Stimulated activated CD4-positive, alpha-beta T cell treated with anti-CD3 and anti-CD28 coated beads, Interleukin-1b, Interleukin-23, amount 100 ng/mL, for 24 hours (primary cell): ENCODE results near the gene GTF2H3.

Source experiments
- DNase-seq, 4 experiments: peaks; one replicate each; pipeline ENCODE4 v3.0.0-alpha.2; 2020; ENCODE audit warnings: low read depth in 4 of 4, low spot score in 1 of 4

GTF2H3 gene

DNA sequence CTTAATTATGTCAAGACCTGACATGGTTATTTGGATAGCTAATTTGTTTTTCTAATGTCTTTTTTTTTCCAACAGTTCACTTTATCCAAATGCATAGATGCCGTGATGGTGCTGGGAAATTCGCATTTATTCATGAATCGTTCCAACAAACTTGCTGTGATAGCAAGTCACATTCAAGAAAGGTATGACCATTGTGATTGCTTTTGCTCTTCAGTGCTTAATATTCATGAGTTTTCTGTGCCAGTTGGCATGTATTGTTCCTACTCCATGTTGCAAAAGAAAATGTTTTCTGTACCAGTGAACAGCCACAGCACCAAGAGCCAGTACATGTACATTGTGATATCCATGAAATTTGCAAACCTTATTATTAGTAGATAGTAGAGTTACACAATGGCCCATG, 11.8 kb downstream of the GTF2H3 start:
- no peak for DNase-seq

DNA sequence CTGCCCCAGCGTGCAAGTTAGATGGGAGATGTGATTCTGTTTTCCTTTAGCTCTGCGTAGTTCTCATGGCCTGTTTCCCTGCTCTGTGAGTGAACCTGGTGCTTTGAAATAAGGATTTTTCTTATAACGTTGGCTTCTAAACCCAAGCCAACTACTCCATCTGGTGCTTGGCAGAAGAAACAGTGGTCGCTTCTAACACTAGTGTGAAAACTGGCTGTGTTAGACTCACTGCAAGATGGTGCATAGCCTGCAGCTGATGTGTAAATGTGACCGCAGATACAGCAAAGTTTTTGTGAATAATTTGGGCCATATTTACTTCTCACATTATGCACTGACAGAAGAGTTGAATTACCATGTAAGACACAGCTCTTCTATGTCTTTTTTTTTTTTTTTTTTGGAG, 12.2 kb downstream of the GTF2H3 start:
- no peak for DNase-seq

DNA sequence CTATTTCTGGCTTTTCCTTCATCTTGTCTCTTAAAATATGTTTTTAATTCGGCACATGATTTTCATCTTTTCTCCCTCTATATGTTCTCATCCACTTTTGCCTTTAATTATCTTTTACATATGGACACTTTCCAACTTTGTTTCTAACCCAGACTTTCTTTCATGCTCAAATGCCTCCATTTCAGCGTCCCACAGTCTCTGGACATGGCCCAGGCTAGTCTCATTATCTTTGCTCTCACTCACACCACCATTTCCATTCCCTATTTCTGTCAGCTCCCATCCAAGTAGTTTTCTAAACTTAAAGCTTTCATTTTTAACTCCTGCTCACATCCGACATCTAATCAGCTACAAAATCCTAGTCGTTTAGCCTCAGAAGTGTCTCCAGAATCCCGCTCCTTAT, 14.8 kb downstream of the GTF2H3 start:
- no peak for DNase-seq

DNA sequence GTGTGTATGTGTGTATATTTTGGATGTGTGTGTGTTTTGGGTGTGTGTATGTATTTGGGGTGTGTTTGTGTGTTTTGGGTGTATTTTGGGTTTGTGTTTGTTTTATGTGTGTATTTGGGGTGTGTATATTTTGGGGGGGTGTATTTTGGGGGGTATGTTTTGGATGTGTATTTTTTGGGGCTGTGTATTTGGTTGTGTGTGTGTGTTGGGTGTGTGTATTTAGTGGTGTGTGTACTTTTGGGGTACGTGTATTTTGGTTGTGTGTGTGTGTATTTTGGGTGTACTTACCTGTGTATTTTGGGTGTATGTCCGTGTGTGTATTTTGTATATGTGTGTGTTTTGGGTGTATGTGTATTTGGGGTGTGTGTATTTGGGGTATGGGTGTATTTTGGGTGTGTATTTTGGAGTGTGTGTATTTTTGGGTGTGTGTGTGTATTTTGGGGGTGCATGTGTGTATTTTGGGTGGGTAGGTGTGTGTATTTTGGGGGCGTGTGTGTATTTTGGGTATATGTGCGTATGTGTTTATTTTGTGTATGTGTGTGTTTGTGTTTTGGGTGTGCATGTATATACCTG, 20.6 kb downstream of the GTF2H3 start:
- no peak for DNase-seq

DNA sequence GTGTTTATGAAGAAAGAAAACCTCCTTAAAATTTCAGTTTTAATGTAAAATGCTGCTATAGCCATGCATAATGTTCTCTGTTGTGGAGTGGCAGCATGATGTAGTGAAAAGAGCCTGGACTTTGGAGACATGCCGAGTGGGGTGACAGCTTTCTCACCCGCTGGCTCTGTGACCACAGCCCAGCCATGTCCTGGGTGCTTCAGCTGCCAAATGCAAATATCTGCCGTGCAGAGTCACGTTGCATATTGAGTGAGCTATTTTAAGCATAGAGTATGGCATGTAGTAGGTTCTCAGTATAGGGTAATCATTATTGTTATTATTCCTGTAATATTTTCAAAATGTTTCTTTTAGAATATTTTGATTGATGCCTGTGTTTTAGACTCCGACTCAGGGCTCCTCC, 21.8 kb downstream of the GTF2H3 start:
- no peak for DNase-seq

DNA sequence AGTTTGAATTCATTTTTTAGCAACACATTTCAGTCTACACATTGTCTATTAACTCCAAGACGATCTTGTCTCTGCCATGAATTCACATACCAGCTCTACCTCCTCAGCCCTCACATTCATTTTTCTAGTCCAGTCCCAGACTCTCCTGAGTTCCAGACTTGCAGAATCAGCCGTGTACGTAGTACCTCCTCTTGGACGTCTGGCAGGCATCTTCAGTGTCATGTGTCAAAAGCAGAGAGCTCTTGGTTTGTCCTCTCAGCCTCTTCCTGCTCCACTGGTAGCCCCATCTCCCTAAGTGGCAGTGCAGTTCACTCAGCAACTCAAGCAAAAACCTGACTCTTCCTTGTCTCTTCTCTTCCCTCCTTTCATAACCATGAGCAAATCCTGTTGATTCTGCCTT, 22.8 kb downstream of the GTF2H3 start:
- no peak for DNase-seq

DNA sequence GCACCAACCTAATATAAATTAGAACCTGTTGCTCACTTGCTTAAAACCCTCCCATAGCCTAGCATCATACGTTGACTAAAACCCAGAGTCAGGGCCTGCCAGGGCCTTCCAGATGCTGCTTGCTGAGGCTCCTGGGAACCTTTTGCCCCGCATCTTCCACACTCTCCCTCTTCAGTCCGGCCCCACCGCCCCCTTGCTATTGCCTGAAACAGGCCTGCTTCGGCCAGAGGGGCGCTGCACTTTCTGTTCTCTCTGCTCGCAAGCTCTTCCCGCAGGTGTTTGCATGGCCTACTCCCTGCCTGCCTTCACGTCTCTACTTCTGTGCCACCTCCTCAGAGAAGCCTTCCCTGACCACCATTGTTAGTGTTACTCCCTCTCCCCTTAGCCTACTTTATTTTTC, 23.6 kb downstream of the GTF2H3 start:
- DNase-seq: no peak

DNA sequence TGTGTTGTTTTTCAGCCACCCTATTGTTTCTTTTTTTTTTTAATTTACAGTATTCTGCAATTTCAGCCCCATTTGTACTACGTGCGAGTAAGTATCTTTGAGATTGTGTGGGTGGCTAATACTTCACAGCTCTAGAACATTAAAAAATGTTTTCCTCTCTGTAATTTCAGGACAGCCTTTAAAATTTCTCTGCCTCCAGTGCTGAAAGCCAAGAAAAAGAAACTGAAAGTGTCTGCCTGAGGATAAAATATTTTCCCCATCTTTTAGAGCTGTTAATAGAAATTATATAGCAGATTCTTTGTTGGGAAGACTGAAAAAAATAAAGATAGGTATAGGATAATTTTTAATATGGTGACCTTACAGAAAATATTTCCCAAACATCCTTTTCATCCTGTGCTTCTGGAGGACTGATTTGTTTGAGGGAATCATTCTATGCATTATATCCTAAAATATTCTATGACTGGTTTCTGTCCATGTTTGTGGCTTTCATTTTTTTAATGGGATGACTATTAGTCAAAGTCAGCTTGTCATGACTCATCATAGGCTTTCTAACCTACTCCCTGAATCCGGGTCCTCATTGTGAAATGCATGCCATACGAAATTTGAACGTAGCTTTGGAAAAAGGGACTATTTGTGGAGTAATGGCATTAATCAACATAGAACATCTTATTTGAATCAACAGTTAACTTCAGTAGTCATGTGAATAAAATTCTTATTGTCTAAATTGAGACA, 26.5 kb downstream of the GTF2H3 start:
- no peak for DNase-seq

DNA sequence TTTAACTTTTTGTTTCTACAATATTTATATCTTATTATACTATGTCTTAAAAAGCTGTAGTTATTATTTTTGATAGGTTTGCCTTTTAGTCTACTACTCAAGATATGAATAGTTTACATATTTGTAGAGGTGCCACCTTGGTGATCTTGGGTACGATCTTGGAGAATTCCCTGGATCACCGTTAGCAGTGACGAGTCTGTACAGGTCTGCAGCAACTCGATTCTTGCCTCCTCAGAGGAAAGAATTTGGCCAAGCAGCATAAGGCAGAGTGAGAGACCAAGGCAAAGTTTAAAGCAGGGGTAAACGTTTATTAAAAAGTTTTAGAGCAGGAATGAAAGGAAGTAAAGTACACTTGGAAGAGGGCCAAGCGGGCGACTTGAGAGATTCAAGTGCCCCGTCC, 34.1 kb downstream of the GTF2H3 start:
- DNase-seq: no peak

DNA sequence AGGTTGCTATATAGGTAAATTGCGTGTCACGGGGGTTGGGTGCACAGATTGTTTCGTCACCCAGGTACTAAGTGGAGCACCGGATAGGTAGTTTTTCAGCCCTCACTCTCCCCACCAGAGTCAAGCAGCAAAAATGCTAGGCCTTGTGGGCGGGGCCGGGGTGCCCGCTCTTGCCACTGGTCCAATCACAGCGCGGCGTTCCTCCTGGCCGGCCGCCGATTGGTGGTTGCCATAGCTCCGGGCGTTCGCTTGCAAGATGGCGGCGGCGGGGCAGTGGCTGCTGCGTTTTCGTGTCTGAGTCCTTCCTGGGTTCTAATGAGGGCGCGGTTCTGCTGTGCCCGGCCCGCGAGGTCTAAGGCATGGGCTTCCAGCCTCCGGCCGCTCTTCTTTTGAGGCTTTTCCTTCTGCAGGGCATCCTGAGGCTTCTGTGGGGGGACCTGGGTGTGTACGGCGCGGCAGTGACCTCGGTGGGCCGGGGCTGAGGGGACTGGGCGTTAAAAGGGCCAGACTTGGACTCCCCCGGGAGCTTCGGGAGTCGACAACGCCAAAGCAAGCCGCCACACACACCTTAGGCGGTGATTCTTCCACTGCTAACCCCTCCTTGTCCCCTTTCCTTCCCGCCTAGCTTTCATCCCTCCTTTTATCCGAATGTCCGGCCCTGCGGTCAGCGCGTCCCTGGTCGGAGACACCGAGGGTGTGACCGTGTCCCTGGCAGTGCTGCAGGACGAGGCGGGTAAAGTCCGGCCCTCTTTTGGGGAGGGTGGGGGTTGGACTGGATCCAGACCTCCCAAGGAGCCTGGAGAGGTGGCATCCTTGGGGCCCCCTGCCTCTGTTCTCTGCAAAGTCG, 37.5 kb downstream of the GTF2H3 start, which contains the start of gene TCTN2:
Gene TCTN2 (plus strand): TSS at position 232 of the 847 bp plus-strand sequence. CDS start 128 bp downstream, at position 360.
- DNase-seq: peak; percentile 88 to 95 (median 90)

DNA sequence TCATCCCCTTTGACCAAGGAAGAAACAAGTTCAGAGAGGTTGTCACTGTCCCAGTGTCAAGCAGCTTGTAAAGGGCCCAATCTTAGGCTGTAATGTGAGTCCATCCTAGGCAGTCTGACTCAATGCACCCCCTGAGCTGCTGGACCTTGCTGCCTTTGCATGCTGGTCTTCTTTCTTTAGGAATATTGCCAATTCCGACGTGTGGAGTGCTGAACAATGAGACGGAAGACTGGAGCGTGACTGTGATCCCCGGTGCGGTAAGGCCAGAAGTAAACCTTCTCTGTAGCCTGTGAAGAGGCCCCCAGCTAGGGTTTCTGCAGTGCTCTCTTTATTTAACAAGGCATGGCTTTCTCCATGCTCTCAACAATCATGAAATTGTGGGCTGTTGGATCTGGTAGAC, 38.2 kb downstream of the GTF2H3 start:
- DNase-seq: no peak

DNA sequence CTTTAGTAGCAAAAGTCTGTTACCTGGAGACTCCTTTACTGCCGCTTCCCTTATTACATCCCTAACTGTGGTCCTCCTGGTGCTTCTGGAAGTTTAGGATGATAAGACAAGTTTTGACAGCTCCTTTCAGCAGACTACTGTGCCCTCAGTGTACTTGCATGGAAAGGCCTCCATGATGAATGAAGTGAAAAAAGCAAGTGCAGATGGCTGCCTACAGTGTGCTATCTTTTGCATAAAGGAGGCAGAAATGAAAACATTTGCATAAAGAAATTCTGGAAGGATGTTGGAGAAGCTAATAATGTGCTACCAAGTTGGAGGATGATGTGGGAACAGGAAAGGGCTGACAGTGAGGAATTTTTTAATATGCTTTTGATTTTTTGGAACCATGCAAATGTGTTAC, 41.8 kb downstream of the GTF2H3 start:
- DNase-seq: no peak

DNA sequence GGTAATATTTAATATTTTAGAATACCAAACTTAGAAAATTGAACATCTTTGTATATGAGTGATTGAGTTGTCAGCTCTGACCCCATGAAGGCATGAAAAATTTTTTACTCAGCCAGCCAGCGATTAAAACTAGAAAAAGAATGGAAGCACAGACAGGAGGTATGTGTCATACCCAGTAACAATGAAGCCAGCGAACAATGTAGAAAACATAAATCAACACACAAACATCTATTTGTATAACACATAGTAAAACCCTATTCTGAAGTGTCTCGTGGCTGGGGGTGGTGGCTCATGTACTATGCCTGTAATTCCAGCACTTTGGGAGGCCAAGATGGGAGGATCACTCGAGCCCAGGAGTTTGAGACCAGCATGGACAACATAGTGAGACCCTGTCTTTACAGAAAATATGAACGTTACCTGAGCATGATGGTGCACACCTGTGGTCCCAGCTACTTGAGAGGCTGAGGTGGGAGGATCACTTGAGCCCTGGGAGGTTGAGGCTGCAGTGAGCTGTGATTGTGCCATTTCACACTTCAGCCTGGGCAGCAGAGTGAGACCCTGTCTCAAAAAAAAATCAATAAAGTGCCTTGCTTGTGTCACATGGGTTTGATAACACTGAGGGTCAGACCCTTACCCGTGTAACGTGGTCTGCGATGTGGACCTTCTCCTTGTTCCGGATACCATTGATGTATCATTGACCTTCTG, 43.1 kb downstream of the GTF2H3 start:
- DNase-seq: no peak

DNA sequence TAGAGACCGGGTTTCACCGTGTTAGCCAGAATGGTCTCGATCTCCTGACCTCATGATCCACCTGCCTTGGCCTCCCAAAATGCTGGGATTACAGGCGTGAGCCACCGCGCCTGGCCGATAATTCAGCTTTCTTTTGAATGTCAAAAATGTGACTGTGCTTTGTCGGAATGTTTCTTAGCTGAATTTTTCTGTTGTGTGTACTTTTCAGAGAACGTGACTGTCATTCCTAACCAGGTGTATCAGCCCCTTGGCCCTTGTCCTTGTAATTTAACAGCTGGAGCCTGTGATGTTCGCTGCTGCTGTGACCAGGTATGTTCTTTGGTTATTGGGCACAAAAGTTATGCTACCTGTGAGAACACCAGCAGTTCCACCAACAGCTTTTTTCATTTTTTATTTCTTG, 45.4 kb downstream of the GTF2H3 start:
- DNase-seq: no peak

DNA sequence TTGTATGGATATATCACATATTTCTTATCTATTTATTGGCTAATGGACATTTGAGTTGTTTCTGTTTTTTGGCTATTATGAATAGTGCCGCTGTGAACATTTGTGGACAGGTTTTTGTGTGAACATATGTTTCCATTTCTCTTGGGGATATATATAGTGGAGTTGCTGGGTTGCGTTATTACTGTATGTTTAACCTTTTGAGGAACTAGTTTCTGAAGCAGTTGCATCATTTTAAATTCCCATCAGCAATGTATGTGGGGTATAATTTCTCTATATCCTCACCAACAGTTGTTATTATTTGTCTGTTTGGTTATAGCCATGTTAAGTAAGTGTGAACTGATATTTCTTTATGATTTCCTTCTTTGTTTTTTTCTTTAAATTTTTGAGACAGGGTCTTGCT, 48.0 kb downstream of the GTF2H3 start:
- no peak for DNase-seq

DNA sequence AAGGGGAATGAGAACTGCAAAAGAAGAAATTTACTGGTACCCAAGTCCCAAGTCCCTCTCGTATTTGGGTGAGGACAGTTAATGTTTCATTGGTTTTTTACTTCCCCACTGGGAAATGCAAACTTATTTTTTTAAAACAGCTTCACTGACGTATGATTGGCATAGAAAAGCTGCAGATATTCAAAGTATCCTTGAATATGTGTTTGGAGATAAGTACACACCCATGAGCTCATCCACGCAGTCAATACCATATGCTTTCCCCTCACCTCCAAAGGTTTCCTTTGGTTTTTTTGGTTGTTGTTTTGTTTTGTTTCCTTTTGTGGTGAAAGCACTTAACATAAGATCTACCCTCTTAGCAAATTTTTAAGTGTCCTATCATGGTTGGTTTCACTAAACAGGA, 50.3 kb downstream of the GTF2H3 start:
- no peak for DNase-seq

DNA sequence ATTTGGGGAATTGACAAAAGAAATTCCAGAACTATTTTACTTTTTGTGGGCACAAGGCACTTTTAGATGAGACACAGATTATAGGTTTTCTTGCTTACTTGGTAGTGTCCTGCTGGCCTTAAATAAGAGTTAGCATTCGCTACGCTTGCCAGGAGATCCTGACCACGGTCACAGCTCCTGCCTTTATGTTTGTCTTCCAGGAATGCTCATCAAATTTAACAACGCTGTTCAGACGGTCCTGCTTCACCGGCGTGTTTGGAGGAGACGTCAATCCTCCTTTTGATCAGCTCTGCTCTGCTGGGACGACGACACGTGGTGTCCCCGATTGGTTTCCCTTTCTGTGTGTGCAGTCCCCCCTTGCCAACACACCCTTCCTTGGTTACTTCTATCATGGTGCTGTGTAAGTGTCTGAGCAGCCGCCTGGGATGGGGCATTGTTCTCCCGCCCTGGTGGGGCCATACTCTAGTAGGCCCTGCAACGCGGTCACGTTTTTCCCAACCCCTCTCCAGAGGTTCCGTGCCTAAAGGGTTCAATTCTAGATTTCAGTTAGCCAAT, 53.1 kb downstream of the GTF2H3 start:
- DNase-seq: no peak

DNA sequence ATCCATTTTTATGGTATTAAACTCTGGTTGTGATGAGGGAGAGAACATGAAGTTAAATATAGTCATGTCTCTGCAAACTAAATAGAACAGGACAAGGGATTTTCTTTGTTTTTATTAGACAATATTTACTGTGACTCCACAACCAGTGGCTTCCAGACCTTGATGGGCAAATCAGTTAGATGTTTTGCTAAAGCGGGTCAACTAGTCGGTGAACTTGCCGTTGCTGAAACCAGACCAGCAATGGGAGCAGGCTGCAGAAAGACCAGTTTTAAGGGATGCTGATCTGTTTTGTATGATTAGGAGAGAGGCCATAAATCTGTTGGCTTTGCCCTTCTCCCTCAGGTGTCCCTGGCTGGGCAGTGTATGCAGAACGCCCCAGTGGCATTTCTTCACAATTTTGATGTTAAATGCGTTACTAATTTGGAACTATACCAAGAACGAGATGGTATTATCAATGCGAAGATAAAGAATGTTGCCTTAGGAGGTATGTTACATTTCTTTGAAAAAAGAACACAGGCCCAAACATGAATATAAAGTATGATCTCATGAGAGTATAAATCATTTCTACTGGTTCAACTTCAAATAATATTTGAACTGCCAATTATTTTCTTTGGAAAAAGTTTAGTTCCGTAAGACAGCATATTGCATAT, 56.7 kb downstream of the GTF2H3 start:
- DNase-seq: no peak

DNA sequence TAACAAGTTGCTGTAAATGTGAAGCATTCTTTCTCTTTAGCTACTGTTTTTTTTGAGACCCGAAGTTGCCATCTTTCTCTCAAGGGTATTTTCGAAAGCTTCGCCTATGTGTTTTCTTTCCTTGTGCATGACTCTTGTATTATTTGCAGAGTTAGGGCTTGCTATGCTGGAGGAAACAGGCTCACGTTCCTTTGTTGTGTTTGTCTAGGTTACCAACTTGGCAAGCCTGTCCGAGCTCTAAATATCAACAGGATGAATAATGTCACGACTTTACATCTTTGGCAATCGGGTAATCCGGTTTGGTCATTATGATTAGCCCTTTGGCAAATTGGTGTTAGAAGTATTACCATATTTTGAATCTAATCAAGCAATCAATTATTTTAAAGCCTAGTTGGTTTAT, 62.6 kb downstream of the GTF2H3 start:
- DNase-seq: no peak

DNA sequence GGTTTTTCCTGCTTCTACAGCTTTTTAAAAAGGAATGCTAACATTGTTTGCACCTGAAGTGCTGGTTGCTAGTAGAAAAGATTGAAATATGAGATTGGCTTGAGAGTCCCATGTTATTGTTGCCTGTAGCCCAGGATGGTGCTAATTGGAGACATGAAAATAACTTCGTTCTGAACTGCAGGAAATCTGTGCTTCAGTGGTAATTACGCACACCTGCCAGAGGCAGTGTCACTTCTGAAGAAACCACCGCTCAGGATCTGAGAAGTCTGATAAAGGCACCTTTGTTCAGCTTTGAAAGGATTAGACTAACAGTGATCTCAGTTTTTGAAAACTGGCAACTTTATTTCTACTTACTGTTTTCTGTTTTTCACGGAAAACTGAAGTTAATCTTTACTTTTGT, 63.0 kb downstream of the GTF2H3 start:
- DNase-seq: no peak

DNA sequence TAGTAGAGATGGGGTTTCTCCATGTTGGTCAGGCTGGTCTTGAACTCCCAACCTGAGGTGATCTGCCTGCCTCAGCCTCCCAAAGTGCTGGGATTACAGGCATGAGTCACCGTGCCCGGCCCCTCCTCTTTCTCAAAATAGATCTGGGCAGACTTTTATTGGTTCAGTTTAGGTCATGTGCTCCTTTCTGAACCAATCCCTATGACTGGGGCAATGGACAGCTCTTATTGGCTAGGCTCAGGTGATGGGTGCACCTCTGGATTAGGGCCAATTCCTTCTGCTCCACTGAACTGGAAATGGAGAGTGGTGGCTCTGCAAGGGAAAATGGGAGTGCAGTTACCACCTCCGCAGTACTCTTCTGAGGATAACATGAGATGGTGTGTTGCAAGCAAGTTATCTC, 72.3 kb downstream of the GTF2H3 start:
- no peak for DNase-seq
